HEK293 (cell line): ENCODE results near the gene ZNF385D.

Source experiments
- CTCF ChIA-PET: fragments of 350-600 bp; formaldehyde crosslinking; extraction: SDS; loops from one replicate; lab custom pipeline; 2021; ENCODE audit warnings: antibody characterized with exemption; lab: Yijun Ruan, JAX
- POLR2A ChIA-PET: fragments of 300-600 bp; formaldehyde crosslinking; extraction: SDS; loops from one replicate; lab custom pipeline; 2020; ENCODE audit warnings: antibody characterized with exemption, inconsistent platforms; lab: Yijun Ruan, JAX
- H3K27ac ChIP-seq: fragments of 200-500 bp; sonication (Bioruptor generic); 2 replicates; pipeline ENCODE4 v1.5.1; 2014; ENCODE audit warnings: low read depth, low read length, control low read depth, inconsistent platforms; ENCODE audit errors: extremely low read depth
- H3K36me3 ChIP-seq, 2 experiments: fragments of 200-500 bp in 1 of 2; sonication (Bioruptor generic) in 1 of 2; 1 replicate in 1 of 2; 2 replicates in 1 of 2; pipeline ENCODE4 v1.5.1; 2014 to 2017; ENCODE audit warnings: inconsistent platforms in 2 of 2, low read length in 2 of 2; ENCODE audit not compliant: control insufficient read depth in 2 of 2, insufficient read depth in 1 of 2
- H3K4me1 ChIP-seq: fragments of 200-500 bp; sonication (Bioruptor generic); 2 replicates; pipeline ENCODE4 v1.5.1; 2014; ENCODE audit warnings: mild to moderate bottlenecking, low read length, inconsistent platforms; ENCODE audit not compliant: control insufficient read depth, insufficient read depth
- H3K4me3 ChIP-seq: 2 replicates; pipeline ENCODE4 v1.5.1; 2011; ENCODE audit warnings: low read depth, mild to moderate bottlenecking, control low read depth, low read length, moderate library complexity
- H3K9me3 ChIP-seq: fragments of 200-500 bp; sonication (Bioruptor generic); 2 replicates; pipeline ENCODE4 v1.5.1; 2014; ENCODE audit warnings: low read depth, low read length, inconsistent platforms; ENCODE audit not compliant: control insufficient read depth, insufficient read depth
- BCL11A ChIP-seq: fragments of 450-650 bp; formaldehyde crosslinking; IDR thresholded peaks from 2 replicates; pipeline ENCODE4 v1.5.1; 2016; ENCODE audit warnings: low read depth, missing biosample characterization, missing genetic modification characterization
- GLIS1 ChIP-seq: fragments of 450-650 bp; formaldehyde crosslinking; IDR thresholded peaks from 2 replicates; pipeline ENCODE4 v1.5.1; 2016; ENCODE audit warnings: missing biosample characterization, missing genetic modification characterization
- HOXA7 ChIP-seq: sonication (generic); formaldehyde crosslinking; IDR thresholded peaks from 2 replicates; pipeline ENCODE4 v1.8.1; 2022; ENCODE audit warnings: missing genetic modification reagents, borderline replicate concordance
- KLF10 ChIP-seq: fragments of 450-650 bp; IDR thresholded peaks from 2 replicates; pipeline ENCODE4 v1.5.1; 2018; ENCODE audit warnings: missing biosample characterization, mild to moderate bottlenecking, missing genetic modification characterization
- SETDB1 ChIP-seq: IDR thresholded peaks from one replicate; pipeline ENCODE4 v1.6.1; 2017; ENCODE audit warnings: mild to moderate bottlenecking, low read length, moderate library complexity, mixed read lengths; ENCODE audit not compliant: insufficient read length
- SP7 ChIP-seq: fragments of 450-650 bp; formaldehyde crosslinking; IDR thresholded peaks from 2 replicates; pipeline ENCODE4 v1.5.1; 2016; ENCODE audit warnings: missing biosample characterization, missing genetic modification characterization
- YY1 ChIP-seq: fragments of 450-650 bp; formaldehyde crosslinking; IDR thresholded peaks from 2 replicates; pipeline ENCODE4 v1.5.1; 2018; ENCODE audit warnings: missing biosample characterization, missing genetic modification characterization
- ZBTB44 ChIP-seq: fragments of 450-650 bp; IDR thresholded peaks from 2 replicates; pipeline ENCODE4 v1.5.1; 2018; ENCODE audit warnings: missing biosample characterization, mild to moderate bottlenecking, missing genetic modification characterization
- ZNF114 ChIP-seq: fragments of 450-650 bp; formaldehyde crosslinking; IDR thresholded peaks from 2 replicates; pipeline ENCODE4 v1.5.0; 2017; ENCODE audit warnings: missing biosample characterization, missing genetic modification characterization
- ZNF132 ChIP-seq: fragments of 450-650 bp; formaldehyde crosslinking; IDR thresholded peaks from 2 replicates; pipeline ENCODE4 v1.5.1; 2017; ENCODE audit warnings: missing biosample characterization, missing genetic modification characterization, borderline replicate concordance
- ZNF23 ChIP-seq: fragments of 450-650 bp; formaldehyde crosslinking; IDR thresholded peaks from 2 replicates; pipeline ENCODE4 v1.5.1; 2016; ENCODE audit warnings: missing biosample characterization, missing genetic modification characterization, borderline replicate concordance
- ZNF239 ChIP-seq: fragments of 450-650 bp; formaldehyde crosslinking; IDR thresholded peaks from 2 replicates; pipeline ENCODE4 v1.5.1; 2016; ENCODE audit warnings: missing biosample characterization, missing genetic modification characterization
- ZNF266 ChIP-seq: fragments of 450-650 bp; formaldehyde crosslinking; IDR thresholded peaks from 2 replicates; pipeline ENCODE4 v1.5.1; 2016; ENCODE audit warnings: missing biosample characterization, missing genetic modification characterization, low read depth
- ZNF335 ChIP-seq: fragments of 450-650 bp; formaldehyde crosslinking; conservative IDR thresholded peaks from 2 replicates; pipeline ENCODE4 v1.5.1; 2016; ENCODE audit warnings: missing biosample characterization, missing genetic modification characterization
- ZNF366 ChIP-seq: fragments of 450-650 bp; formaldehyde crosslinking; conservative IDR thresholded peaks from 2 replicates; pipeline ENCODE4 v1.5.1; 2016; ENCODE audit warnings: missing biosample characterization, missing genetic modification characterization
- ZNF391 ChIP-seq: fragments of 450-650 bp; formaldehyde crosslinking; IDR thresholded peaks from 2 replicates; pipeline ENCODE4 v1.5.1; 2016; ENCODE audit warnings: low read depth, missing biosample characterization, missing genetic modification characterization, borderline replicate concordance
- ZNF521 ChIP-seq: fragments of 450-650 bp; formaldehyde crosslinking; IDR thresholded peaks from 2 replicates; pipeline ENCODE4 v1.5.1; 2017; ENCODE audit warnings: missing biosample characterization, mild to moderate bottlenecking, missing genetic modification characterization
- ZNF548 ChIP-seq: fragments of 450-650 bp; formaldehyde crosslinking; IDR thresholded peaks from 2 replicates; pipeline ENCODE4 v1.5.1; 2016; ENCODE audit warnings: missing biosample characterization, missing genetic modification characterization
- ZNF610 ChIP-seq: fragments of 450-650 bp; formaldehyde crosslinking; IDR thresholded peaks from 2 replicates; pipeline ENCODE4 v1.5.1; 2016; ENCODE audit warnings: missing biosample characterization, missing genetic modification characterization, borderline replicate concordance
- ZNF639 ChIP-seq: fragments of 450-650 bp; formaldehyde crosslinking; IDR thresholded peaks from 2 replicates; pipeline ENCODE4 v1.5.1; 2016; ENCODE audit warnings: missing biosample characterization, missing genetic modification characterization
- ZNF645 ChIP-seq: fragments of 450-650 bp; formaldehyde crosslinking; IDR thresholded peaks from 2 replicates; pipeline ENCODE4; 2016; ENCODE audit warnings: missing biosample characterization, missing genetic modification characterization
- ZNF768 ChIP-seq: fragments of 450-650 bp; formaldehyde crosslinking; IDR thresholded peaks from 2 replicates; pipeline ENCODE4 v1.5.1; 2018; ENCODE audit warnings: missing biosample characterization, mild to moderate bottlenecking, missing genetic modification characterization
- ZNF785 ChIP-seq: fragments of 450-650 bp; formaldehyde crosslinking; IDR thresholded peaks from 2 replicates; pipeline ENCODE4 v1.5.1; 2016; ENCODE audit warnings: missing biosample characterization, missing genetic modification characterization
- TF ChIP-seq, protein P1 (sequence below): fragments of 450-650 bp; formaldehyde crosslinking; IDR thresholded peaks from 2 replicates; pipeline ENCODE4 v1.5.1; 2017; ENCODE audit warnings: missing biosample characterization, missing genetic modification characterization
- TF ChIP-seq, protein P2 (sequence below): fragments of 450-650 bp; formaldehyde crosslinking; IDR thresholded peaks from 2 replicates; pipeline ENCODE4 v1.5.1; 2016; ENCODE audit warnings: missing biosample characterization, missing genetic modification characterization
- TF ChIP-seq, protein P3 (sequence below): fragments of 450-650 bp; formaldehyde crosslinking; IDR thresholded peaks from 2 replicates; pipeline ENCODE4 v1.5.1; 2016; ENCODE audit warnings: missing biosample characterization, missing genetic modification characterization

Gene ZNF385D

GRCh38 chr3:21785765-21786437, 34.9 kb upstream of the ZNF385D start (continued):
- TF ChIP-seq, protein P1, sequence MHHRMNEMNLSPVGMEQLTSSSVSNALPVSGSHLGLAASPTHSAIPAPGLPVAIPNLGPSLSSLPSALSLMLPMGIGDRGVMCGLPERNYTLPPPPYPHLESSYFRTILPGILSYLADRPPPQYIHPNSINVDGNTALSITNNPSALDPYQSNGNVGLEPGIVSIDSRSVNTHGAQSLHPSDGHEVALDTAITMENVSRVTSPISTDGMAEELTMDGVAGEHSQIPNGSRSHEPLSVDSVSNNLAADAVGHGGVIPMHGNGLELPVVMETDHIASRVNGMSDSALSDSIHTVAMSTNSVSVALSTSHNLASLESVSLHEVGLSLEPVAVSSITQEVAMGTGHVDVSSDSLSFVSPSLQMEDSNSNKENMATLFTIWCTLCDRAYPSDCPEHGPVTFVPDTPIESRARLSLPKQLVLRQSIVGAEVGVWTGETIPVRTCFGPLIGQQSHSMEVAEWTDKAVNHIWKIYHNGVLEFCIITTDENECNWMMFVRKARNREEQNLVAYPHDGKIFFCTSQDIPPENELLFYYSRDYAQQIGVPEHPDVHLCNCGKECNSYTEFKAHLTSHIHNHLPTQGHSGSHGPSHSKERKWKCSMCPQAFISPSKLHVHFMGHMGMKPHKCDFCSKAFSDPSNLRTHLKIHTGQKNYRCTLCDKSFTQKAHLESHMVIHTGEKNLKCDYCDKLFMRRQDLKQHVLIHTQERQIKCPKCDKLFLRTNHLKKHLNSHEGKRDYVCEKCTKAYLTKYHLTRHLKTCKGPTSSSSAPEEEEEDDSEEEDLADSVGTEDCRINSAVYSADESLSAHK (tag by site-specific recombination): no peak
- TF ChIP-seq GLIS1 (tag by site-specific recombination): no peak
- no peak for TF ChIP-seq ZBTB44 (tag by site-specific recombination)
- TF ChIP-seq ZNF785 (tag by site-specific recombination): no peak
- no peak for TF ChIP-seq SETDB1
- no peak for TF ChIP-seq ZNF23 (tag by site-specific recombination)
- no peak for TF ChIP-seq ZNF266 (tag by site-specific recombination)

DNA sequence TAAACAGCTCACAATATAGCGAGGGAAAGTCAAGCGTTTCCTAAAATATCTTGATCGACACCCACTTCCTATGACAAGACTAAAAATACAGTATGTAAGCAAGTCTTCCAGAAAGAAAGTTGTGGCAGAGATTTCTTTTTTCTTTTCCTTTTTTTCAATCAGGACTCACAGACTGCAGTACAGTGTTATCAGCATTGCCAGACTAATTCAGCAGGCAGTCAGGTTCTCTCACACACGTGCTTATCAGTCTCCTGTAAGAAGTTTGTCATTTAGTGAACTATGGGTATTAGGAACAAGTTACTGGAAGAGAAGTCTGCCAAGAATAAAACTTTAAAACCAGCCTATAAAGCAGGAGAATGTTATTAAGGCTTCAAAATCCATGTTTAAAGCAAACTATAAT, 32.8 kb upstream of the ZNF385D start:
- H3K36me3 ChIP-seq: no peaks in the 10 kb centered on the region
- H3K9me3 ChIP-seq: no peaks in the 10 kb centered on the region
- CTCF ChIA-PET: no interaction called here
- H3K4me3 ChIP-seq: no peak overlapping the region
- no peaks in the 10 kb centered on the region for H3K4me1 ChIP-seq
- TF ChIP-seq, protein P2, sequence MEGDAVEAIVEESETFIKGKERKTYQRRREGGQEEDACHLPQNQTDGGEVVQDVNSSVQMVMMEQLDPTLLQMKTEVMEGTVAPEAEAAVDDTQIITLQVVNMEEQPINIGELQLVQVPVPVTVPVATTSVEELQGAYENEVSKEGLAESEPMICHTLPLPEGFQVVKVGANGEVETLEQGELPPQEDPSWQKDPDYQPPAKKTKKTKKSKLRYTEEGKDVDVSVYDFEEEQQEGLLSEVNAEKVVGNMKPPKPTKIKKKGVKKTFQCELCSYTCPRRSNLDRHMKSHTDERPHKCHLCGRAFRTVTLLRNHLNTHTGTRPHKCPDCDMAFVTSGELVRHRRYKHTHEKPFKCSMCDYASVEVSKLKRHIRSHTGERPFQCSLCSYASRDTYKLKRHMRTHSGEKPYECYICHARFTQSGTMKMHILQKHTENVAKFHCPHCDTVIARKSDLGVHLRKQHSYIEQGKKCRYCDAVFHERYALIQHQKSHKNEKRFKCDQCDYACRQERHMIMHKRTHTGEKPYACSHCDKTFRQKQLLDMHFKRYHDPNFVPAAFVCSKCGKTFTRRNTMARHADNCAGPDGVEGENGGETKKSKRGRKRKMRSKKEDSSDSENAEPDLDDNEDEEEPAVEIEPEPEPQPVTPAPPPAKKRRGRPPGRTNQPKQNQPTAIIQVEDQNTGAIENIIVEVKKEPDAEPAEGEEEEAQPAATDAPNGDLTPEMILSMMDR (tag by site-specific recombination): no peak
- TF ChIP-seq ZNF610 (tag by site-specific recombination): no peak
- no peak for TF ChIP-seq ZNF521 (tag by site-specific recombination)
- TF ChIP-seq ZNF114 (tag by site-specific recombination): no peak
- no peak for TF ChIP-seq ZNF645 (tag by site-specific recombination)
- TF ChIP-seq ZNF768 (tag by site-specific recombination): no peak
- TF ChIP-seq, protein P3, sequence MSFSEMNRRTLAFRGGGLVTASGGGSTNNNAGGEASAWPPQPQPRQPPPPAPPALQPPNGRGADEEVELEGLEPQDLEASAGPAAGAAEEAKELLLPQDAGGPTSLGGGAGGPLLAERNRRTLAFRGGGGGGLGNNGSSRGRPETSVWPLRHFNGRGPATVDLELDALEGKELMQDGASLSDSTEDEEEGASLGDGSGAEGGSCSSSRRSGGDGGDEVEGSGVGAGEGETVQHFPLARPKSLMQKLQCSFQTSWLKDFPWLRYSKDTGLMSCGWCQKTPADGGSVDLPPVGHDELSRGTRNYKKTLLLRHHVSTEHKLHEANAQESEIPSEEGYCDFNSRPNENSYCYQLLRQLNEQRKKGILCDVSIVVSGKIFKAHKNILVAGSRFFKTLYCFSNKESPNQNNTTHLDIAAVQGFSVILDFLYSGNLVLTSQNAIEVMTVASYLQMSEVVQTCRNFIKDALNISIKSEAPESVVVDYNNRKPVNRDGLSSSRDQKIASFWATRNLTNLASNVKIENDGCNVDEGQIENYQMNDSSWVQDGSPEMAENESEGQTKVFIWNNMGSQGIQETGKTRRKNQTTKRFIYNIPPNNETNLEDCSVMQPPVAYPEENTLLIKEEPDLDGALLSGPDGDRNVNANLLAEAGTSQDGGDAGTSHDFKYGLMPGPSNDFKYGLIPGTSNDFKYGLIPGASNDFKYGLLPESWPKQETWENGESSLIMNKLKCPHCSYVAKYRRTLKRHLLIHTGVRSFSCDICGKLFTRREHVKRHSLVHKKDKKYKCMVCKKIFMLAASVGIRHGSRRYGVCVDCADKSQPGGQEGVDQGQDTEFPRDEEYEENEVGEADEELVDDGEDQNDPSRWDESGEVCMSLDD (tag by site-specific recombination): no peak
- TF ChIP-seq HOXA7 (CRISPR knock-in tag): no peak
- no peak for TF ChIP-seq KLF10
- TF ChIP-seq ZNF366 (tag by site-specific recombination): no peak
- no peak for TF ChIP-seq ZNF239 (tag by site-specific recombination)
- TF ChIP-seq ZNF639 (tag by site-specific recombination): no peak
- no peak for TF ChIP-seq ZNF548 (tag by site-specific recombination)
- no peak for TF ChIP-seq ZNF335 (tag by site-specific recombination)
- TF ChIP-seq ZNF132 (tag by site-specific recombination): no peak
- TF ChIP-seq SP7 (tag by site-specific recombination): no peak
- TF ChIP-seq ZNF391 (tag by site-specific recombination): no peak
- TF ChIP-seq YY1 (tag by site-specific recombination): no peak
- TF ChIP-seq BCL11A (tag by site-specific recombination): no peak
- POLR2A ChIA-PET: interaction anchor here (0.6 kb wide), 1 partner anchor 849 kb away, joined by 3 read pairs; no protein-coding TSS in a partner anchor
- no peak overlapping the region for H3K27ac ChIP-seq
